Ovary (tissue), 9 donors: Measurements from ENCODE around the gene C17orf113. TPM values are rescaled to one million over a fixed set of nuclear protein-coding genes. Genes with fewer than 3 reads are reported as not detected.
"Not testable (repeated sequence)": the region's sequence is repeated elsewhere in the genome, so short reads cannot be mapped to it uniquely, and the experiment has no call there.

ENCODE experiments used
- DNase-seq, 5 donors: peaks; one replicate each; pipeline ENCODE4 v3.0.0-alpha.2; 2019 to 2020
- H3K27ac ChIP-seq, 2 donors: fragments of 200-600 bp; one replicate each; pipeline versions ENCODE4 v1.5.1 to v1.8.0; 2019 to 2022
- H3K27me3 ChIP-seq: fragments of 200-600 bp; one replicate; pipeline ENCODE4 v1.8.0; 2022
- H3K36me3 ChIP-seq: fragments of 200-600 bp; sonication (generic); one replicate; pipeline ENCODE4 v1.5.1; 2019
- H3K4me1 ChIP-seq: one replicate; pipeline ENCODE4 v1.8.1; 2013; ENCODE audit warnings: mild to moderate bottlenecking, moderate library complexity; ENCODE audit not compliant: insufficient read depth
- H3K4me3 ChIP-seq: fragments of 200-600 bp; sonication (generic); one replicate; pipeline ENCODE4 v1.5.1; 2017
- H3K9me3 ChIP-seq, 2 donors: fragments of 200-600 bp in 1 of 2; sonication (generic) in 1 of 2; one replicate each; pipeline versions ENCODE4 v1.5.1 to v1.8.1; 2013 to 2019; ENCODE audit warnings: mild to moderate bottlenecking in 1 of 2, moderate library complexity in 1 of 2
- EP300 ChIP-seq: sonication (generic); formaldehyde crosslinking; IDR thresholded peaks from one replicate; pipeline ENCODE4 v1.6.1; 2017; ENCODE audit warnings: antibody characterized with exemption
- POLR2A ChIP-seq: fragments of 450-650 bp; IDR thresholded peaks from one replicate; pipeline ENCODE4 v1.6.1; 2017; ENCODE audit warnings: antibody characterized with exemption, mild to moderate bottlenecking, moderate library complexity
- WGBS, 3 donors: extraction: QIAGEN DNeasy Blood & Tissue Kit in 1 of 3; methylation state at CpG; one replicate each; pipeline versions ENCODE4 v1.1.5 to v1.1.7; 2013 to 2017; 5-methylcytosine and 5-hydroxymethylcytosine counted together
- intact Hi-C, 4 donors: fragments of 100-400 bp; cut with DNase I; formaldehyde crosslinking; loops; one replicate each; pipeline versions ENCODE4 v1.11.0 to v1.15.1; 2022 to 2023
- polyA plus RNA-seq, 2 donors: library from polyadenylated mRNA; stranded (reverse); fragments of 200-250 nt in 1 of 2; fragments of 350-450 nt in 1 of 2; fragmentation: Illumina TruSeq in 1 of 2; extraction: RNeasy Lipid Tissue Mini Kit (QIAGEN cat#74804) in 1 of 2; gene quantifications; one replicate each; pipeline ENCODE4 v1.2.3, GENCODE V29; 2013 to 2014
- total RNA-seq, 7 donors: library from RNA; depleted of rRNA in 2 of 7; stranded (reverse); fragments of >200 nt in 2 of 7; fragmentation: NEBNext Ultra II Directional in 3 of 7; extraction: Animal tissue kit (Norgen Biotek cat#: 25700) in 3 of 7; gene quantifications; one replicate each; pipeline versions ENCODE4 v1.1.0 to v1.2.4, GENCODE V29; 2016 to 2023
- TF ChIP-seq, protein P1 (sequence below), 3 donors: fragments of 450-650 bp in 2 of 3; fragments of 200-600 bp in 1 of 3; IDR thresholded peaks; one replicate each; pipeline versions ENCODE4 v1.5.1 to v1.8.0; 2016 to 2022; ENCODE audit warnings: antibody characterized with exemption in 3 of 3, mild to moderate bottlenecking in 1 of 3
- donor health status: DM: no; HTN: no; CAD: no; lungs with moderate emphysema.
- donor health status: DM: no; HTN: no; CAD: no.
- donor health status: Bipolar disorder and iron deficiency.
- donor health status: DM: yes; HTN: yes; CAD: no.
- donor health status: DM: no; HTN: no; CAD: no.
- donor health status: DM: yes; HTN: yes; CAD: no.

Gene C17orf113
- total and polyA plus RNA-seq, 9 donors: 0.67 to 3.9 (median 2.5) TPM

DNA sequence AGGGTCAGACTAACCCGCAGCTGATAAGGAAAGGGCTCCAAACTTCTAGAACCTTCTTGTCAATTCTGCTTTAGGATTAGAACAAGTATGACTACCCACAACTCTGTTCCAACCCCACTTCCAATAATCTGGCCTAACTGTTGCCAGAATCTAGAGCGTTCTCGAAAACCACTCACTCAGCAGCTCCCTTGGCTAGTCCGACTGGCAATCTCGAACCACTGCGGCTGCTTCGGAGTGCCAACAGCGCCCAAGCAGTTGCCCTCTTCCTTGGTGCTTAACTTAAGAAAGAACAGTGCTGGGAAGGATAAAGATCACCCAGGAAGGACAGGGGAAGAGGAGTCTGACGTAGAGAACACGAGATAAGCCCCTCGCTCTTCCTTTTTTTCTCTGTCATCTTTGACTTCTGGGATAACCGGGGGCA lies 34.0 kb downstream of the C17orf113 start:
- Histone ChIP-seq H3K27me3 (no peaks in the 10 kb centered on the region), H3K9me3 (no peaks in the 10 kb centered on the region), H3K36me3 (no peaks in the 10 kb centered on the region), H3K27ac (peak overlapping the region; percentile 13 to 76), H3K4me1 (peaks cover 13% of the 10 kb centered on the region), H3K4me3 (peak overlapping the region; percentile 61)
- TF ChIP-seq POLR2A (no peak), EP300 (no peak)
- TF ChIP-seq, protein P1, sequence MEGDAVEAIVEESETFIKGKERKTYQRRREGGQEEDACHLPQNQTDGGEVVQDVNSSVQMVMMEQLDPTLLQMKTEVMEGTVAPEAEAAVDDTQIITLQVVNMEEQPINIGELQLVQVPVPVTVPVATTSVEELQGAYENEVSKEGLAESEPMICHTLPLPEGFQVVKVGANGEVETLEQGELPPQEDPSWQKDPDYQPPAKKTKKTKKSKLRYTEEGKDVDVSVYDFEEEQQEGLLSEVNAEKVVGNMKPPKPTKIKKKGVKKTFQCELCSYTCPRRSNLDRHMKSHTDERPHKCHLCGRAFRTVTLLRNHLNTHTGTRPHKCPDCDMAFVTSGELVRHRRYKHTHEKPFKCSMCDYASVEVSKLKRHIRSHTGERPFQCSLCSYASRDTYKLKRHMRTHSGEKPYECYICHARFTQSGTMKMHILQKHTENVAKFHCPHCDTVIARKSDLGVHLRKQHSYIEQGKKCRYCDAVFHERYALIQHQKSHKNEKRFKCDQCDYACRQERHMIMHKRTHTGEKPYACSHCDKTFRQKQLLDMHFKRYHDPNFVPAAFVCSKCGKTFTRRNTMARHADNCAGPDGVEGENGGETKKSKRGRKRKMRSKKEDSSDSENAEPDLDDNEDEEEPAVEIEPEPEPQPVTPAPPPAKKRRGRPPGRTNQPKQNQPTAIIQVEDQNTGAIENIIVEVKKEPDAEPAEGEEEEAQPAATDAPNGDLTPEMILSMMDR (IDR thresholded peaks at IDR 0.05): no peak
- intact Hi-C loops: loop anchor here in 1 of 4 donors (5.0 kb wide), 1 partner anchor 49 kb away; the partner anchor contains the start of gene CNP
- WGBS, 3 donors: 1 to 3% (median 1%) methylated on average over 12 of the region's 12 CpGs
- DNase-seq: no peak

DNA sequence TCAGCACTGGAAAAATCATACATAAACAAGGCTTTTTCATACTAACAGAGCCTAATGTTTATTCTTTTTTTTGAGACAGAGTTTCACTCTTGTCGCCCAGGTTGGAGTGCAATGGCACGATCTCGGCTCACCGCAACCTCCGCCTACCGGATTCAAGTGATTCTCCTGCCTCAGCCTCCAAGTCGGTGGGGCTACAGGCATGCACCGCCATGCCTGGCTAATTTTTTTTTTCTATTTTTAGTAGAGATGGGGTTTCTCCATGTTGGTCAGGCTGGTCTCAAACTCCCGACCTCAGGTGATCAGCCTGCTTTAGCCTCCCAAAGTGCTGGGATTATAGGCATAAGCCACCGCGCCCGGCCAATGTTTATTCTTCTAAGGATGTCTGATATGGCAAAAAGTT lies 36.7 kb downstream of the C17orf113 start:
- H3K36me3 ChIP-seq, H3K27ac ChIP-seq, H3K4me3 ChIP-seq, intact Hi-C loops, H3K4me1 ChIP-seq, H3K9me3 ChIP-seq, H3K27me3 ChIP-seq, DNase-seq: not testable (repeated sequence)
- 88 to 93% (median 93%) methylated on average over 12 of the region's 12 CpGs for WGBS, 3 donors

DNA sequence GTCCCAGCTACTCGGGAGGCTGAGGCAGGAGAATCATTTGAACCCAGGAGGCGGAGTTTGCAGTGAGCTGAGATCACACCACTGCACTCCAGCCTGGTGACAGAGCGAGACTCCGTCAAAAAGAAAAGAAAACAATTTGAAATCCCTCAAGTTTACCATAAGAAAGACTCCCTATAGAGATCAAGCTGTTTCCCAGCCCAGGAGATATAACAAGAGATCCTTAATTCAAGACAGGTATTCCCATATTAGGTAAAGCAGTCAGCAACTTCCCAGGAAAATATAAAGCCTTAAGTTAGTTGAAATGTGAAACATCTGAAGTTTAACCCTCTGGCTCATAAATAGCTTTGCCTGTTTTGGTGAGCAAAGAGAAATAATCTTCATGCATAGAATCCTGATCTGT lies 38.0 kb downstream of the C17orf113 start:
- intact Hi-C loops, H3K36me3 ChIP-seq, DNase-seq, H3K27me3 ChIP-seq, H3K4me3 ChIP-seq, H3K9me3 ChIP-seq, H3K27ac ChIP-seq, H3K4me1 ChIP-seq: not testable (repeated sequence)
- WGBS, 3 donors: 68 to 83% (median 77%) methylated on average over 4 of the region's 4 CpGs

DNA sequence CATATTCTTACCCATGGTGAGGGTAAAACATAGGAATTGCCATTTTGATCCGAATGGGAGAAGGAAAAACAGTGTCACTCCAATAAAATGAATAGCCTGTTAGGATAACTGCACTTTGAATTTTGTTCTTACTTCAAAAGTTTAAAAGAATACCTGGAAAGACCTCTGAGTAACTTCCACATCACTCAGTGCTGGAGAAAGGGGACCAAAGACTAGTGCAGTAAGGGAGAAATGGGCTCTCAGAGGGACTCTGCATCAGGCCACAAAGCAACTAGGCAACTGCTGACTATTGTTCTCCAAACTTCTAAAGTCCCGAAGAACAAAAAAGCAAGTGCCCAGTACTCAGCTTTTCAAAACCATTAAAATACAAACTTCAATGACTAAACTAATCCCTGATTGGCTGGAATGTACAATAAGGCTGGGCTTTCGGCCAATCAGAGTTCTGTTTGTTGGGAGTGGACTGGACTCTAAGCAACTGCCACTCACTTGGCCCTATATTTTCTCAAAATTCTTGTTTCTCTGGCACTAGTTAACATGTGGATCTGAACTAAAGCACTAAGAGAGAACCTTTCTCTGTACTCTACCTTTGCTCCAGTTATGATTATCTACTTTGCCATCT lies 39.4 kb downstream of the C17orf113 start:
- no peaks in the 10 kb centered on the region for H3K27me3 ChIP-seq
- H3K27ac ChIP-seq: no peak overlapping the region
- H3K4me1 ChIP-seq: peaks cover 6% of the 10 kb centered on the region
- 94 to 95% (median 95%) methylated on average over 3 of the region's 3 CpGs for WGBS, 3 donors
- no peak for DNase-seq
- H3K4me3 ChIP-seq: no peak overlapping the region
- no peaks in the 10 kb centered on the region for H3K9me3 ChIP-seq
- intact Hi-C loops: no loop called here
- no peaks in the 10 kb centered on the region for H3K36me3 ChIP-seq
- TF ChIP-seq EP300 (no peak), POLR2A (no peak)
- TF ChIP-seq, protein P1 (IDR thresholded peaks at IDR 0.05): no peak

DNA sequence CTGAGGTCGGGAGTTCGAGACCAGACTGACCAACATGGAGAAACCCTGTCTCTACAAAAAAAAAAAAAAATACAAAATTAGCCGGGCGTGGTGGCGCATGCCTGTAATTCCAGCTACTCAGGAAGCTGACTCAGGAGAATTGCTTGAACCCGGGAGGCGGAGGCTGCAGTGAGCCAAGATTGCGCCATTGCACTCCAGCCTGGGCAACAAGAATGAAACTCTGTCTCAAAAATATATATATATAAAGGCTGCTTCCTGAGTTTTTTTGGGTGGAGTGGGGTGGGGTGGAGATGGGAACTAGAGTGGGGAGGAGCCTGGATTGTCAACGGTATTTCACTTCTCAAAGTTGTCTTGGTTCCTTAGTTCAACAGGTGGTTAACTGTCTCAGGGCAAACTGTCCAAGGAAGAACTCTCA lies 40.1 kb downstream of the C17orf113 start:
- H3K36me3 ChIP-seq, H3K4me3 ChIP-seq, DNase-seq, H3K27ac ChIP-seq, H3K4me1 ChIP-seq, H3K9me3 ChIP-seq, H3K27me3 ChIP-seq, intact Hi-C loops: not testable (repeated sequence)
- 68 to 72% (median 72%) methylated on average over 9 of the region's 9 CpGs for WGBS, 3 donors

DNA sequence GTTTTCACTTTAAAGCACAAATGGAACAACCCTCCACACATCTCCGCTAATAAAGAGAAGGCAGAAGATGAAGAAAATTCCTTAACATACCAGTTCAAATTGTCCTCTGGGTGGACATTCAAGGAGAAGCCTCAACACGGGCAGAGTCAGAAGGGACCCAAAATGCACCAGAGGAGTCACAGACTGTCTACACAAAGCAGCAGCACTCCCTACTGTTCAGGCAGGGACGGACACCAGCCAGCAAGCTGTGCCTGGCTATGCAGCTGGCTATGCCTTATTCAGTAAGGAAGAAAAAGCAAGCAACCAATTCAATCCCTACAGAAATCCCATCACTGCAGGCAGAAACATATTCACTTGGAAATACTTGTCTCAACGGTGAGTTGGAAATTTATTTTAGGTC lies 41.2 kb downstream of the C17orf113 start:
- intact Hi-C loops: no loop called here
- TF ChIP-seq, protein P1 (IDR thresholded peaks at IDR 0.05): no peak
- no peak for TF ChIP-seq EP300
- no peak for TF ChIP-seq POLR2A
- no peaks in the 10 kb centered on the region for H3K9me3 ChIP-seq

More for the DNA sequence above, 41.2 kb downstream of the C17orf113 start:
- no peak for DNase-seq
- peaks cover 3% of the 10 kb centered on the region for H3K4me1 ChIP-seq
- no peaks in the 10 kb centered on the region for H3K27me3 ChIP-seq
- no peaks in the 10 kb centered on the region for H3K36me3 ChIP-seq
- H3K4me3 ChIP-seq: no peak overlapping the region
- H3K27ac ChIP-seq: no peak overlapping the region
- 78 to 87% (median 78%) methylated on average over 4 of the region's 4 CpGs for WGBS, 3 donors
